ENCODE results near the gene ZFP3. TPM values are rescaled to one million over a fixed set of nuclear protein-coding genes. Genes with fewer than 3 reads are reported as not detected.

Gene ZFP3
- polyA plus RNA-seq, 2 of the 4 experiments (the other 2 are of a cell fraction) = 1.7 to 4.8 TPM

- POLR2A ChIA-PET = interaction anchor here (0.9 kb wide), 1 partner anchor 78 kb away, joined by 4 read pairs; the partner anchor contains the start of gene SPAG7
Measured at GRCh38 chr17:5045496-5045895, 32.8 kb upstream of the ZFP3 start.

DNA sequence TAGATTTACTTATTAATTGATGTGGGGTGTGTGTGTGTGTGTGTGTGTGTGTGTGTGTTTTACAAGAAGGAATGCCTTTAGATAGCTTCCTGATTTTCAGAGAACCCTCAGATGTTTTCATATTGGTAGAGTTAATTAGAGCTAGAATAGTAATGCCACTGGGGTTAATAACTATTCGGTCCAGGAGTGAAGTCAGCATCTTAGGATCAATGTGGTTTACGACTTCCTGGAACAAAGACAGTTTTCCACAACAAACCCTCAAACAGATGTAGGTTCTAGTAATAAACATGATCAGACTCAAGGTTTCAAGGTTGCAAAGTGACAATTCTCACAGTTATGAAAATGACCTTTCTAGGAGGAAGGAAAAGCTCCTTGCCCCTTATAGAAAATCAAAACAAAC is 30.8 kb upstream of the ZFP3 start:
- DNase-seq (ENCODE audit: low read depth in 1 of 2, low spot score in 1 of 2) = no peak
- WGBS (ENCODE audit: missing lambda C conversion rate) = 89% methylated on average over 2 of the region's 2 CpGs
- H3K4me1 ChIP-seq = no peaks in the 10 kb centered on the region
- ChIA-PET CTCF (interaction anchor here (0.6 to 5.6 kb wide), 5 partner anchors 15 to 93 kb away, joined by 3 to 42 read pairs (median 3); no protein-coding TSS in a partner anchor), POLR2A (no interaction called here)
- peak; percentile 73 for FAIRE-seq
- no peaks in the 10 kb centered on the region for H3K9me3 ChIP-seq
- no peak overlapping the region for H3K27ac ChIP-seq
- H3K4me2 ChIP-seq = no peak overlapping the region
- TF ChIP-seq CHD2 (IDR thresholded peaks at IDR 0.05; ENCODE audit: low read length, partially characterized antibody) (no peak), GATA3 (IDR thresholded peaks at IDR 0.05; ENCODE audit: borderline replicate concordance) (no peak)
- H3K4me3 ChIP-seq = no peak overlapping the region
- no peak for ATAC-seq

More at GRCh38 chr17:5045496-5045895, 32.8 kb upstream of the ZFP3 start:
- Histone ChIP-seq H3K4me3 (no peak overlapping the region), H3K4me2 (no peak overlapping the region), H3K9me3 (no peaks in the 10 kb centered on the region), H3K27ac (no peak overlapping the region), H3K4me1 (no peaks in the 10 kb centered on the region)
- ATAC-seq (no peak), DNase-seq (ENCODE audit: low read depth in 1 of 2, low spot score in 1 of 2) (no peak), FAIRE-seq (no peak)
- TF ChIP-seq HDAC2 (IDR thresholded peaks at IDR 0.05) (no peak), MAFK (IDR thresholded peaks at IDR 0.05; ENCODE audit: partially characterized antibody) (no peak), RARB (CRISPR knock-in tag; IDR thresholded peaks at IDR 0.05) (no peak), ZFP36 (IDR thresholded peaks at IDR 0.05; ENCODE audit: borderline replicate concordance, partially characterized antibody) (no peak), NR3C1 (IDR thresholded peaks at IDR 0.05) (no peak), USF2 (IDR thresholded peaks at IDR 0.05) (no peak)
- TF ChIP-seq, protein P1, sequence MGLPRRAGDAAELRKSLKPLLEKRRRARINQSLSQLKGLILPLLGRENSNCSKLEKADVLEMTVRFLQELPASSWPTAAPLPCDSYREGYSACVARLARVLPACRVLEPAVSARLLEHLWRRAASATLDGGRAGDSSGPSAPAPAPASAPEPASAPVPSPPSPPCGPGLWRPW (IDR thresholded peaks at IDR 0.05) = no peak
- WGBS (ENCODE audit: missing lambda C conversion rate) = 78% methylated on average over 6 of the region's 6 CpGs
- CTCF ChIA-PET = interaction anchor here (0.7 to 5.6 kb wide), 6 partner anchors 14 to 136 kb away, joined by 3 to 42 read pairs (median 5); partner anchors contain the start of gene CAMTA2

DNA sequence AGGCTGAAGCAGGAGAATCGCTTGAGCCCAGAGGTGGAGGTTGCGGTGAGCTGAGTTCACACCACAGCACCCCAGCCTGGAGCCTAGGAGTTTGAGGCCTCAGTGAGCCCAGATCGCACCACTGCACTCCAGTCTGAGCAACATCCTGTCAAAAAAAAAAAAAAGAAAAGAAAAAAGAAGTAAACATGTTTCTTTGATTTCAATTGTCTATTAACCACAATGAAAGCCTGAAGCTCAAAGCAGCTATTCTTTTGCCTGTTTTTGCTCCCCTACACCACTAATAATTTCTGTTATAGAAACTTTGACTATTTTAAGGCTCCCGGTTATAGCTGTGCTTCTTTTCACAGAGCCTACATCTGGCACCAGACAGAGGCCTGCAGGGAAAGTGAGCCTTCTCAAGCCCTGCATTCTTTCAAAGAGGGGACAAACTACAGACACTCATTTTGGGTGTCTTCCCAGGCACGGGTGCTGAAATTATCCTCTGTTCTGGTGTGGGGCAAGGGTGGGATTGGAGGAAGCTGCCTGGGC is 28.9 kb upstream of the ZFP3 start:
- ATAC-seq = no peak
- CTCF ChIA-PET = interaction anchor here (0.6 to 5.9 kb wide), 5 partner anchors 13 to 645 kb away, joined by 3 to 63 read pairs (median 3); no protein-coding TSS in a partner anchor
- no peak for DNase-seq (ENCODE audit: low read depth in 1 of 2, low spot score in 1 of 2)
- no peak for FAIRE-seq
- 77% methylated on average over 5 of the region's 5 CpGs for WGBS (ENCODE audit: missing lambda C conversion rate)
- POLR2A ChIA-PET = no interaction called here
- TF ChIP-seq ESRRA (IDR thresholded peaks at IDR 0.05; ENCODE audit: borderline replicate concordance, low read length) (no peak), USF2 (IDR thresholded peaks at IDR 0.05) (no peak), CHD2 (IDR thresholded peaks at IDR 0.05; ENCODE audit: low read length, partially characterized antibody) (no peak), KDM1A (IDR thresholded peaks at IDR 0.05; ENCODE audit: low read depth) (no peak), TP53 (CRISPR knock-in tag; IDR thresholded peaks at IDR 0.05) (no peak), PHF8 (IDR thresholded peaks at IDR 0.05; ENCODE audit: borderline replicate concordance, low read depth) (no peak), EP300 (IDR thresholded peaks at IDR 0.05) (no peak), GATA3 (IDR thresholded peaks at IDR 0.05; ENCODE audit: borderline replicate concordance) (no peak), HOXB13 (CRISPR knock-in tag; IDR thresholded peaks at IDR 0.05; ENCODE audit: low read depth) (no peak)
- TF ChIP-seq, protein P2, sequence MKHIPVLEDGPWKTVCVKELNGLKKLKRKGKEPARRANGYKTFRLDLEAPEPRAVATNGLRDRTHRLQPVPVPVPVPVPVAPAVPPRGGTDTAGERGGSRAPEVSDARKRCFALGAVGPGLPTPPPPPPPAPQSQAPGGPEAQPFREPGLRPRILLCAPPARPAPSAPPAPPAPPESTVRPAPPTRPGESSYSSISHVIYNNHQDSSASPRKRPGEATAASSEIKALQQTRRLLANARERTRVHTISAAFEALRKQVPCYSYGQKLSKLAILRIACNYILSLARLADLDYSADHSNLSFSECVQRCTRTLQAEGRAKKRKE (CRISPR knock-in tag; IDR thresholded peaks at IDR 0.05; ENCODE audit: low read depth) = no peak
- TF ChIP-seq, protein P3, sequence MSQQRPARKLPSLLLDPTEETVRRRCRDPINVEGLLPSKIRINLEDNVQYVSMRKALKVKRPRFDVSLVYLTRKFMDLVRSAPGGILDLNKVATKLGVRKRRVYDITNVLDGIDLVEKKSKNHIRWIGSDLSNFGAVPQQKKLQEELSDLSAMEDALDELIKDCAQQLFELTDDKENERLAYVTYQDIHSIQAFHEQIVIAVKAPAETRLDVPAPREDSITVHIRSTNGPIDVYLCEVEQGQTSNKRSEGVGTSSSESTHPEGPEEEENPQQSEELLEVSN (IDR thresholded peaks at IDR 0.05; ENCODE audit: borderline replicate concordance, low read depth) = no peak
- Histone ChIP-seq H3K9me3 (no peaks in the 10 kb centered on the region), H3K27ac (no peak overlapping the region), H3K4me3 (no peak overlapping the region), H3K4me2 (no peak overlapping the region), H3K4me1 (no peaks in the 10 kb centered on the region)
